T-helper 17 cell (primary cell): ENCODE results near the gene SLC12A8. TPM values are rescaled to one million over a fixed set of nuclear protein-coding genes. Genes with fewer than 3 reads are reported as not detected.

Source experiments
- ATAC-seq: fragments of 150-1000 bp; cut with Tn5 transposase; 2 replicates; pipeline ENCODE4 v1.10.0; 2021; ENCODE audit warnings: mild to moderate bottlenecking, moderate library complexity
- DNase-seq, 3 donors: peaks; one replicate each; pipeline versions ENCODE4 v3.0.0 to v3.0.0-alpha.2; 2020 to 2021
- H3K9me3 ChIP-seq: one replicate; pipeline ENCODE4 v1.7.0; 2013; ENCODE audit warnings: low read length, mild to moderate bottlenecking; ENCODE audit not compliant: control insufficient read depth, poor library complexity, severe bottlenecking
- H3K27ac Mint-ChIP-seq: one replicate; pipeline ENCODE4 v1.8.0; 2022; ENCODE audit warnings: mild to moderate bottlenecking, moderate library complexity, mixed read lengths
- H3K27me3 Mint-ChIP-seq: one replicate; pipeline ENCODE4 v1.8.0; 2022; ENCODE audit warnings: mixed read lengths
- H3K36me3 Mint-ChIP-seq: one replicate; pipeline ENCODE4 v1.8.0; 2022; ENCODE audit warnings: low read depth, mixed read lengths
- H3K4me1 Mint-ChIP-seq: one replicate; pipeline ENCODE4 v1.8.0; 2022; ENCODE audit warnings: mild to moderate bottlenecking, mixed read lengths
- H3K4me3 Mint-ChIP-seq: one replicate; pipeline ENCODE4 v1.8.0; 2022; ENCODE audit warnings: mild to moderate bottlenecking, moderate library complexity, mixed read lengths
- total RNA-seq, 4 donors: library from RNA in 2 of 4; stranded (reverse) in 2 of 4; gene quantifications; one replicate each; pipeline ENCODE4 v1.2.3 and lab custom pipeline; 2022 to 2026

The SLC12A8 gene
- under 1 TPM in 1 of 2 donors, not detected in 1; 0.40 TPM for total RNA-seq
- 0.08 to 0.81 reads per million in 2 donors for total RNA-seq (lab: John Stamatoyannopoulos, UW)

GRCh38 chr3:125212509-125213363, at the start of gene SLC12A8:
TSS of gene SLC12A8 (minus strand) at chr3:125212748. CDS start at chr3:125211349, 1,399 bp downstream.
- Mint-ChIP-seq H3K4me1 (peaks cover 17% of the 10 kb centered on the region), H3K36me3 (peaks cover 13% of the 10 kb centered on the region), H3K27ac (no peak within 1 kb of the TSS), H3K4me3 (peak within 1 kb of the TSS; percentile 85), H3K27me3 (peaks cover 66% of the 10 kb centered on the region)
- ATAC-seq: peak; percentile 21
- no peaks in the 10 kb centered on the region for H3K9me3 ChIP-seq
- no peak for DNase-seq

DNA sequence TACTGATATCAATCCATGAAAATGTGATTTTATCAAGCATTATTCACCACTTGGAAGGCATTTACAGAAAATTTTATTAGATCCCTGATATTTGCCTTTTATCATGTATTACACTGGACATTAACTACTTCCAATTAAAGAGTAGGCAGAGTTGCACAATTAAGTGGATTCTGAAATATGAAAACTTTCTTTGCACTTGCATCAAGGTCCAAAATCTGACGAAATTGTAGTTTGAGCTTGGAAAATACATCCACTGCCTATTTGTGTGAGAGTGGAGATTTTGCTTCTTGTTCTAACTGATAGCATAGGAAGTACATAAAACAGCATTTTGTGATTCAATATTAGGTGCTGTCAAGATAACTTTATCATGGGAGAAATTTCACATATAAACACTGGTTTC, 49.6 kb upstream of the SLC12A8 start:
- no peaks in the 10 kb centered on the region for H3K9me3 ChIP-seq
- Mint-ChIP-seq H3K4me1 (peaks cover 15% of the 10 kb centered on the region), H3K27ac (no peak overlapping the region), H3K36me3 (peaks cover 3% of the 10 kb centered on the region), H3K27me3 (no peaks in the 10 kb centered on the region), H3K4me3 (no peak overlapping the region)
- ATAC-seq (no peak), DNase-seq (no peak)

- DNase-seq (no peak), ATAC-seq (no peak)
- no peaks in the 10 kb centered on the region for H3K9me3 ChIP-seq
- Mint-ChIP-seq H3K27me3 (no peaks in the 10 kb centered on the region), H3K4me1 (peaks cover 10% of the 10 kb centered on the region), H3K27ac (peak overlapping the region; percentile 9), H3K36me3 (peaks cover 5% of the 10 kb centered on the region), H3K4me3 (no peak overlapping the region)
Observed at GRCh38 chr3:125261031-125261430, 48.5 kb upstream of the SLC12A8 start.

DNA sequence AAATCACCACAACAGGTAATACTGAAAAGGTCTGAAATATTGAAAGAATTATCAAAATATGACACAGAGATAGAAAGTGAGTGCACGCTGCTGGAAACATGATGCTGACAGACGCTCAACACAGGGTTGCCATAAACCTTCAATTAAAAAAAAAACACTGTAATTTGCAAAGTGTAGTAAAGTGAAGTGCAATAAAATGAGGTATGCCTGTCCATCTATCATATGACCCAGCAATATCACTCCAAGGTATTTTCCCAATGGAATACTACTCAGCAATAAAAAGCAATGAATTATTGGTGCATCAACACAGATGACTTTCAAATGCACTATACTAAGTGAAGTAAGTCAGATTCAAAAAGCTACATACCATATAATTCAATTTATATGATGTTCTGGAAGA, 47.6 kb upstream of the SLC12A8 start:
- ATAC-seq: no peak
- Mint-ChIP-seq H3K36me3 (peaks cover 5% of the 10 kb centered on the region), H3K4me3 (no peak overlapping the region), H3K4me1 (peaks cover 8% of the 10 kb centered on the region), H3K27me3 (no peaks in the 10 kb centered on the region), H3K27ac (no peak overlapping the region)
- DNase-seq: no peak
- H3K9me3 ChIP-seq: no peaks in the 10 kb centered on the region

DNA sequence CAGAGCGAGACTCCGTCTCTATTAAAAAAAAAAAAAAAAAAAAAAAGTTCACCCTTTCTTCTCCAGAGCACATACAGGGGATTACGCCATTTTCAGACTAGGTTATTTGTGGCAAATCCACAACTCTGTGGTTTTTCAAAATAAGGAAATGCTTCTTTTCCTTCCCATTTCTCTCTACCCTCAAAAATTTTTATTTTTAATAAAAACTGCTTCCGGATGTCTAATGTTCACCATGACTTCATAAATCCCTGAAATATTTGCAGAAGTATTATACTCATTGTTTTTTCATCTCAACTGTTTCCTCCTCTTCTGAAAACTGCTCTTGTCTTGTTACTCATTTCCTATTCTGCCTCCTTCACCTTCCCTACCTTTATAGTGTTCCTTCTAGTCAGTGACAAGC, 45.0 kb upstream of the SLC12A8 start:
- H3K9me3 ChIP-seq: no peaks in the 10 kb centered on the region
- H3K4me1 Mint-ChIP-seq: peaks cover 15% of the 10 kb centered on the region
- no peak overlapping the region for H3K27ac Mint-ChIP-seq
- no peaks in the 10 kb centered on the region for H3K27me3 Mint-ChIP-seq
- ATAC-seq (no peak), DNase-seq (no peak)
- H3K4me3 Mint-ChIP-seq: no peak overlapping the region
- peaks cover 5% of the 10 kb centered on the region for H3K36me3 Mint-ChIP-seq

GRCh38 chr3:125256675-125257074, 44.1 kb upstream of the SLC12A8 start:
- peaks cover 5% of the 10 kb centered on the region for H3K36me3 Mint-ChIP-seq
- H3K27me3 Mint-ChIP-seq: no peaks in the 10 kb centered on the region
- no peak overlapping the region for H3K4me3 Mint-ChIP-seq
- no peak overlapping the region for H3K27ac Mint-ChIP-seq
- DNase-seq (no peak), ATAC-seq (no peak)
- H3K4me1 Mint-ChIP-seq: peaks cover 15% of the 10 kb centered on the region
- no peaks in the 10 kb centered on the region for H3K9me3 ChIP-seq

DNA sequence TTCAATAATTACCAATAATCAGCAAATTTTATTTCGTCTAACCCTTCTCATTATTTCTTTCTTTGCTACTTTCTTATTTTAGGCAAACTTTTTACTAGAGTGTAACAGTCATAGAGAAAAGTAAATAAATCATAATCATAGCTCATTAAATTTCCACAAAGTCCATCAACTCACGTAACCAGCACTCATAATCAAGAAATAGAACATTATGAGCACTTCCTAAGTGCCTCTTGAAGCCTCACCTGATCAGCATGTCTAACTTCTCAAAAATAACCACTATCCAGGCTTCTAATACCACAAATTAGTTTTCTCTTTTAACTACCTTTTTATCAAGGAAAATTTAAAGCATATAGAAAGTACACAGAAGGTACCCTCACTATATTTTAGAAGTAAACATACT, 38.4 kb upstream of the SLC12A8 start:
- H3K4me1 Mint-ChIP-seq: peaks cover 13% of the 10 kb centered on the region
- H3K27me3 Mint-ChIP-seq: no peaks in the 10 kb centered on the region
- DNase-seq: no peak
- no peaks in the 10 kb centered on the region for H3K9me3 ChIP-seq
- H3K4me3 Mint-ChIP-seq: no peak overlapping the region
- H3K27ac Mint-ChIP-seq: no peak overlapping the region
- no peak for ATAC-seq
- peaks cover 8% of the 10 kb centered on the region for H3K36me3 Mint-ChIP-seq

GRCh38 chr3:125246237-125246636, 33.7 kb upstream of the SLC12A8 start:
- peaks cover 8% of the 10 kb centered on the region for H3K4me1 Mint-ChIP-seq
- H3K36me3 Mint-ChIP-seq: peaks cover 12% of the 10 kb centered on the region
- no peaks in the 10 kb centered on the region for H3K9me3 ChIP-seq
- no peak overlapping the region for H3K27ac Mint-ChIP-seq
- ATAC-seq (no peak), DNase-seq (no peak)
- H3K4me3 Mint-ChIP-seq: no peak overlapping the region
- no peaks in the 10 kb centered on the region for H3K27me3 Mint-ChIP-seq

GRCh38 chr3:125245521-125245920, 33.0 kb upstream of the SLC12A8 start:
- Mint-ChIP-seq H3K27ac (no peak overlapping the region), H3K36me3 (peaks cover 9% of the 10 kb centered on the region), H3K4me3 (no peak overlapping the region), H3K4me1 (peaks cover 8% of the 10 kb centered on the region), H3K27me3 (no peaks in the 10 kb centered on the region)
- no peak for DNase-seq
- no peaks in the 10 kb centered on the region for H3K9me3 ChIP-seq
- ATAC-seq: no peak

DNA sequence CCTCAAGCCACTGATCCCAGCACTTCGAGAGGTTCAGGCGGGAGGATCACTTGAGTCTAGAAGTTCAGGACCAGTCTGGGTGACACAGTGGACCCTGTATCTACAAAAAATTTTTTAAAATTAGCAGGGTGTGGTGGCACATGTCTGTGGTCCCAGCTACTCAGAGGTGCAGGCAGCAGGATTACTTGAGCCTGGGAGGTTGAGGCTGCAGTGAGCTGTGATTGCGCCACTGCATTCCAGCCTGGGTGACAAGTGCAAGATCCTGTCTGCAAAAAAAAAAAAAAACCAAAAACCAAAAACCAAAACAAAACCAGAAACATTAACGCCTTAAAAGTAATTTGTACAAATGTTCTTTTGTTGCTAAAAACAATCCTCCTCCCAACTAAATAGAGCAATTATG, 27.9 kb upstream of the SLC12A8 start:
- Mint-ChIP-seq H3K36me3 (peaks cover 11% of the 10 kb centered on the region), H3K27me3 (no peaks in the 10 kb centered on the region), H3K27ac (no peak overlapping the region), H3K4me1 (peaks cover 3% of the 10 kb centered on the region), H3K4me3 (no peak overlapping the region)
- no peaks in the 10 kb centered on the region for H3K9me3 ChIP-seq
- DNase-seq: no peak
- no peak for ATAC-seq

DNA sequence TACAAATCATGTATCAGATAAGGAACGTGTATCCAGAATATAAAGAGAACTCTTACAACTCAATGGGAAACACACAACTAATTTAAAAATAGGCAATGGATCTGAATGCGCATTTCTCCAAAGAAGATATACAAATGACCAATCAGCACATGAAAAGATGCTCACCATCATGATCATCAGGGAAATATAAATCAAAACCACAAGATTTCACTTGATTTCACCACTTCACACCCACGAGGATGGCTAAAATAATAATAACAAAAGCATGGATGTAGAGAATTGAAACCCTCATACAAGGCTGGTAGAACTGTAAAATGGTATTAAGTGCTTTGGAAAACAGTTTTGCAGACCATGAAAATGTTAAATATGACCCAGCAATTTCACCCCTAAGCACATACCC, 26.7 kb upstream of the SLC12A8 start:
- Mint-ChIP-seq H3K36me3 (peaks cover 9% of the 10 kb centered on the region), H3K27ac (no peak overlapping the region), H3K4me1 (peaks cover 3% of the 10 kb centered on the region), H3K27me3 (no peaks in the 10 kb centered on the region), H3K4me3 (no peak overlapping the region)
- DNase-seq: no peak
- ATAC-seq: no peak
- H3K9me3 ChIP-seq: no peaks in the 10 kb centered on the region

GRCh38 chr3:125238759-125239158, 26.2 kb upstream of the SLC12A8 start:
- ATAC-seq (no peak), DNase-seq (no peak)
- H3K27me3 Mint-ChIP-seq: no peaks in the 10 kb centered on the region
- H3K4me1 Mint-ChIP-seq: peaks cover 3% of the 10 kb centered on the region
- no peak overlapping the region for H3K4me3 Mint-ChIP-seq
- no peak overlapping the region for H3K27ac Mint-ChIP-seq
- H3K9me3 ChIP-seq: no peaks in the 10 kb centered on the region
- H3K36me3 Mint-ChIP-seq: peaks cover 9% of the 10 kb centered on the region

DNA sequence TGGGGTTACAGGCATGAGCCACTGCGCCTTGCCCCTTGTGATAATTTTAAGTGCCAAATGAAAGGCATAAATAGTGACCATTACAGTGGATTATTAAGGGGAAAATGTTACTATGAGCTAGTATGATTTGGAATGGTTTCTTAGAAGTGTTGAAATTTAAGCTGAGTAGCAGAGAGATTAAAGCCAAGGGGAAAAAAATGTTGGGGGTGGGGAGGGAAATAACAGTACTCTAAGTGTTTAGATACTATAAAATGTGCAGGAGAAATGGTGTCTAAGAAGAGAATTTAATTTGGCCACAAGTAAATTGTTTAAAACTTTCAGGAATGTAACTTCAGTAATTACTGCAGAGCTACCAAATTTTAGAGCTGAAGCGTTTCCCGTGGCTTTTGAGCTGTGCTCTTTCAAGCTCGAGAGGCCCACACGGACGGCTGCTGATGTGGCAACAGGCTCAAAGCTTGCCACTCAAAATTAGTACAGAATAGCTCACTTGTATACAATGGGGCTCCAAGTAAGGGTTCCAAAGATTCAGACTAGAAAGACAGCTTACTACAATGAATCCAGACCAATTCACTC, 23.9 kb upstream of the SLC12A8 start:
- Mint-ChIP-seq H3K27ac (no peak overlapping the region), H3K4me3 (no peak overlapping the region), H3K27me3 (no peaks in the 10 kb centered on the region), H3K36me3 (peaks cover 15% of the 10 kb centered on the region), H3K4me1 (no peaks in the 10 kb centered on the region)
- DNase-seq (no peak), ATAC-seq (no peak)
- no peaks in the 10 kb centered on the region for H3K9me3 ChIP-seq

- Mint-ChIP-seq H3K27me3 (no peaks in the 10 kb centered on the region), H3K4me3 (no peak overlapping the region), H3K36me3 (peaks cover 15% of the 10 kb centered on the region), H3K27ac (no peak overlapping the region), H3K4me1 (no peaks in the 10 kb centered on the region)
- ATAC-seq: no peak
- no peak for DNase-seq
- H3K9me3 ChIP-seq: no peaks in the 10 kb centered on the region
Observed at GRCh38 chr3:125234831-125235230, 22.3 kb upstream of the SLC12A8 start.
